GOT3 (cell line): ENCODE results near the gene STT3A.
"Not testable (repeated sequence)": the region's sequence is repeated elsewhere in the genome, so short reads cannot be mapped to it uniquely, and the experiment has no call there.

Experiments used
- DNase-seq: peaks from one replicate; lab custom pipeline; 2025; ENCODE audit warnings: mixed read lengths; lab: John Stamatoyannopoulos, UW

STT3A gene

GRCh38 chr11:125592305-125593113 is at the start of gene STT3A:
TSS of gene STT3A (plus strand) at chr11:125592852. CDS start at chr11:125595916, 3,064 bp downstream.
- DNase-seq = peak; percentile 85

- DNase-seq = no peak
These were observed 41.9 kb upstream of the STT3A start for GRCh38 chr11:125550780-125551179.

- no peak for DNase-seq
These were observed 40.8 kb upstream of the STT3A start for GRCh38 chr11:125551835-125552342.

GRCh38 chr11:125552927-125553326 is 39.7 kb upstream of the STT3A start:
- no peak for DNase-seq

GRCh38 chr11:125553357-125553756 is 39.3 kb upstream of the STT3A start:
- DNase-seq = no peak

GRCh38 chr11:125554038-125554437 is 38.6 kb upstream of the STT3A start:
- DNase-seq = no peak

- DNase-seq = no peak
These were observed 32.8 kb upstream of the STT3A start for GRCh38 chr11:125559888-125560287.

GRCh38 chr11:125561924-125562323 is 30.7 kb upstream of the STT3A start:
- DNase-seq = no peak

- DNase-seq = no peak
These were observed 30.2 kb upstream of the STT3A start for GRCh38 chr11:125562430-125562829.

- DNase-seq = no peak
These were observed 28.3 kb upstream of the STT3A start for GRCh38 chr11:125564357-125564756.

- no peak for DNase-seq
These were observed 26.4 kb upstream of the STT3A start for GRCh38 chr11:125566235-125566634.

GRCh38 chr11:125568970-125569914 is 23.4 kb upstream of the STT3A start, which contains the start of gene EI24:
TSS of gene EI24 (plus strand) at chr11:125569477. CDS start at chr11:125572528, 3,051 bp downstream.
- peak; percentile 43 for DNase-seq

GRCh38 chr11:125569915-125570621 is 22.6 kb upstream of the STT3A start:
- no peak for DNase-seq

- no peak for DNase-seq
These were observed 21.7 kb upstream of the STT3A start for GRCh38 chr11:125570952-125571351.

GRCh38 chr11:125572916-125573315 is 19.7 kb upstream of the STT3A start:
- no peak for DNase-seq

GRCh38 chr11:125577181-125577580 is 15.5 kb upstream of the STT3A start:
- DNase-seq = not testable (repeated sequence)

- no peak for DNase-seq
These were observed 13.9 kb upstream of the STT3A start for GRCh38 chr11:125578783-125579182.

GRCh38 chr11:125579811-125580210 is 12.8 kb upstream of the STT3A start:
- no peak for DNase-seq

GRCh38 chr11:125583496-125583895 is 9.2 kb upstream of the STT3A start:
- DNase-seq = no peak

GRCh38 chr11:125585487-125585886 is 7.2 kb upstream of the STT3A start:
- no peak for DNase-seq

- no peak for DNase-seq
These were observed 6.0 kb upstream of the STT3A start for GRCh38 chr11:125586623-125587022.

GRCh38 chr11:125587480-125587879 is 5.2 kb upstream of the STT3A start:
- DNase-seq = no peak
